ENCODE data around the gene SPECC1. TPM values are rescaled to one million over a fixed set of nuclear protein-coding genes. Genes with fewer than 3 reads are reported as not detected.

Gene SPECC1
- total RNA-seq, 6 experiments from 2014 or later = 0.81 to 5.0 (median 2.8) TPM

GRCh38 chr17:20149251-20149650 is 140.1 kb downstream of the SPECC1 start:
- Histone ChIP-seq H3K9me3 (no peaks in the 10 kb centered on the region), H3K4me3 (no peak overlapping the region), H3K27ac (no peak overlapping the region), H3K36me3 (no peaks in the 10 kb centered on the region), H3K27me3 (no peaks in the 10 kb centered on the region), H3K4me1 (no peaks in the 10 kb centered on the region)
- 58% methylated on average over 2 of the region's 4 CpGs for WGBS (ENCODE audit: insufficient coverage, low coverage, low lambda C conversion rate, missing lambda C conversion rate)
- intact Hi-C loops (cut with DNase I) = no loop called here
- no peak for TF ChIP-seq POLR2A (IDR thresholded peaks at IDR 0.05)
- TF ChIP-seq, protein P1, sequence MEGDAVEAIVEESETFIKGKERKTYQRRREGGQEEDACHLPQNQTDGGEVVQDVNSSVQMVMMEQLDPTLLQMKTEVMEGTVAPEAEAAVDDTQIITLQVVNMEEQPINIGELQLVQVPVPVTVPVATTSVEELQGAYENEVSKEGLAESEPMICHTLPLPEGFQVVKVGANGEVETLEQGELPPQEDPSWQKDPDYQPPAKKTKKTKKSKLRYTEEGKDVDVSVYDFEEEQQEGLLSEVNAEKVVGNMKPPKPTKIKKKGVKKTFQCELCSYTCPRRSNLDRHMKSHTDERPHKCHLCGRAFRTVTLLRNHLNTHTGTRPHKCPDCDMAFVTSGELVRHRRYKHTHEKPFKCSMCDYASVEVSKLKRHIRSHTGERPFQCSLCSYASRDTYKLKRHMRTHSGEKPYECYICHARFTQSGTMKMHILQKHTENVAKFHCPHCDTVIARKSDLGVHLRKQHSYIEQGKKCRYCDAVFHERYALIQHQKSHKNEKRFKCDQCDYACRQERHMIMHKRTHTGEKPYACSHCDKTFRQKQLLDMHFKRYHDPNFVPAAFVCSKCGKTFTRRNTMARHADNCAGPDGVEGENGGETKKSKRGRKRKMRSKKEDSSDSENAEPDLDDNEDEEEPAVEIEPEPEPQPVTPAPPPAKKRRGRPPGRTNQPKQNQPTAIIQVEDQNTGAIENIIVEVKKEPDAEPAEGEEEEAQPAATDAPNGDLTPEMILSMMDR (IDR thresholded peaks at IDR 0.05) = no peak
- no peak for ATAC-seq
- DNase-seq = no peak

GRCh38 chr17:20151174-20151573 is 142.0 kb downstream of the SPECC1 start:
- WGBS (ENCODE audit: insufficient coverage, low coverage, low lambda C conversion rate, missing lambda C conversion rate) = 75% methylated on average over 5 of the region's 5 CpGs

GRCh38 chr17:20153231-20153630 is 144.1 kb downstream of the SPECC1 start:
- no peak overlapping the region for H3K4me3 ChIP-seq
- H3K9me3 ChIP-seq = no peaks in the 10 kb centered on the region
- 83% methylated on average over 2 of the region's 2 CpGs for WGBS (ENCODE audit: insufficient coverage, low coverage, low lambda C conversion rate, missing lambda C conversion rate)
- intact Hi-C loops (cut with DNase I) = no loop called here
- H3K27ac ChIP-seq = no peak overlapping the region
- H3K27me3 ChIP-seq = peaks cover 0 to 12% of the 10 kb centered on the region in 2 donors
- no peak for TF ChIP-seq POLR2A (IDR thresholded peaks at IDR 0.05)
- TF ChIP-seq, protein P1 (IDR thresholded peaks at IDR 0.05) = no peak
- no peak for ATAC-seq
- DNase-seq = no peak
- no peaks in the 10 kb centered on the region for H3K36me3 ChIP-seq
- peaks cover 0 to 15% (median 5%) of the 10 kb centered on the region in 4 donors for H3K4me1 ChIP-seq

More at GRCh38 chr17:20151174-20151573, 142.0 kb downstream of the SPECC1 start:
- no peaks in the 10 kb centered on the region for H3K9me3 ChIP-seq
- intact Hi-C loops (cut with DNase I) = no loop called here
- no peaks in the 10 kb centered on the region for H3K36me3 ChIP-seq
- TF ChIP-seq, protein P1 (IDR thresholded peaks at IDR 0.05) = no peak
- no peak for TF ChIP-seq POLR2A (IDR thresholded peaks at IDR 0.05)
- no peak for ATAC-seq
- H3K27me3 ChIP-seq = no peaks in the 10 kb centered on the region
- DNase-seq = no peak
- peaks cover 0 to 5% (median under 1%) of the 10 kb centered on the region in 4 donors for H3K4me1 ChIP-seq
- H3K4me3 ChIP-seq = no peak overlapping the region
- no peak overlapping the region for H3K27ac ChIP-seq

DNA sequence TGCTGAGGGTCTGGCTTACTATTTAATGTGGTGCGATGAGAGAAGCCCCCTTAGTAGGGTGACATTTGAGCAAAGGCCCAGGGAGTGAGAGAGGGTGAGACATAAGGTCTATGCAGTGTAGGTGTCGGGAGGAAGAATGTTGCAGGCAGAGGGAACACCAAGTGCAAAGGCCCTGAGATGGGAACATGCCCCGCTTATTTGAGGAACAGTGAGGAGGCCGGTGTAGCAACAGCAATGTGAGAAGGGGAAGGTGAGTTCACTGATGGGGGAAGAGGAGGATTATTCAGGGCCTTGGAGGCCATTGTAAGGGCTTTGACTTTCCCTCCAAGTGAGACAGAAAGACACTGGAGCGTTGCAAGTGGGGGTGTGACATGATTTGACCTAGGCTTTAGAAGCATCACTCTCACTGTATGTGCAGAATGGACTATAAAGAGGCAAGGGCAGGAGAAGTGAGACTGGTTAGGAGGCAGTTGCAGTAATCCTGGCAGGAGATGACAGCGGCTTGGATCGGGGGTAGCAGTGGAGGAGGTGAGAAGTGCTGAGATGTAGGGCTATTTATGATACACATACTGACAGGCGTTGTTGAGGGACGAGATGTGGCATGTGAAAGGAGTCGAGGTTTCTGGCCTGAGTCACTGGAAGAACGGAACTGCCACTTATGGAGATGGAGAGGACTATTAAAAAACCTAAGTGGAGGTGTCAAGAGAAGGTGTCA is 145.3 kb downstream of the SPECC1 start:
- Histone ChIP-seq H3K9me3 (no peaks in the 10 kb centered on the region), H3K36me3 (no peaks in the 10 kb centered on the region), H3K4me3 (no peak overlapping the region), H3K27ac (no peak overlapping the region), H3K27me3 (peaks cover 0 to 12% of the 10 kb centered on the region in 2 donors), H3K4me1 (peaks cover 0 to 15% (median 5%) of the 10 kb centered on the region in 4 donors)
- ATAC-seq (no peak), DNase-seq (no peak)
- intact Hi-C loops (cut with DNase I) = no loop called here
- 82% methylated on average over 11 of the region's 11 CpGs for WGBS (ENCODE audit: insufficient coverage, low coverage, low lambda C conversion rate, missing lambda C conversion rate)
- TF ChIP-seq POLR2A (IDR thresholded peaks at IDR 0.05) = no peak
- TF ChIP-seq, protein P1 (IDR thresholded peaks at IDR 0.05) = no peak

Measured in right lobe of liver (tissue), 6 donors.